Activated B cell treated with CpG ODN at 0.5 μM for 24 hours (primary cell): ENCODE measurements around the gene EPHA1. TPM values are rescaled to one million over a fixed set of nuclear protein-coding genes. Genes with fewer than 3 reads are reported as not detected.
"Not testable (repeated sequence)": the region's sequence is repeated elsewhere in the genome, so short reads cannot be mapped to it uniquely, and the experiment has no call there.

Source experiments
- ATAC-seq: fragments of 200-7000 bp; cut with Tn5 transposase; one replicate; pipeline ENCODE4 v1.10.0; 2021; ENCODE audit warnings: low read depth, mild to moderate bottlenecking, moderate library complexity
- CTCF ChIA-PET: fragments of 350-600 bp; sonication (Branson Sonifier 250); formaldehyde crosslinking; loops from one replicate; lab custom pipeline; 2021; ENCODE audit warnings: antibody characterized with exemption; lab: Charles Lee
- POLR2A ChIA-PET: fragments of 350-600 bp; sonication (Branson Sonifier 250); formaldehyde crosslinking; loops from one replicate; lab custom pipeline; 2021; ENCODE audit warnings: antibody characterized with exemption; lab: Charles Lee
- DNase-seq: peaks from one replicate; pipeline ENCODE4 v3.0.0; 2022
- H3K27ac Mint-ChIP-seq: one replicate; pipeline ENCODE4 v1.8.0; 2020; ENCODE audit warnings: mixed read lengths
- H3K27me3 Mint-ChIP-seq: one replicate; pipeline ENCODE4 v1.8.0; 2021; ENCODE audit warnings: mixed read lengths
- H3K36me3 Mint-ChIP-seq: one replicate; pipeline ENCODE4 v1.8.0; 2021; ENCODE audit warnings: low read depth, mixed read lengths
- H3K4me1 Mint-ChIP-seq: one replicate; pipeline ENCODE4 v1.8.0; 2021; ENCODE audit warnings: mixed read lengths
- H3K4me3 Mint-ChIP-seq: one replicate; pipeline ENCODE4 v1.8.0; 2020; ENCODE audit warnings: mild to moderate bottlenecking, mixed read lengths
- H3K9me3 Mint-ChIP-seq: one replicate; pipeline ENCODE4 v1.8.0; 2020; ENCODE audit warnings: mixed read lengths
- CTCF ChIP-seq: fragments of 200-600 bp; IDR thresholded peaks from one replicate; pipeline ENCODE4 v1.8.0; 2022; ENCODE audit warnings: antibody characterized with exemption, mild to moderate bottlenecking
- intact Hi-C: fragments of 100-400 bp; cut with micrococcal nuclease; formaldehyde crosslinking; loops from one replicate; pipeline ENCODE4 v1.15.1; 2024
- total RNA-seq: library from RNA; stranded (reverse); gene quantifications from 2 replicates; pipeline ENCODE4 v1.2.3, GENCODE V29; 2022

EPHA1 gene
- total RNA-seq, 1 donor from 2014 or later: not detected

- ATAC-seq (no peak), DNase-seq (no peak)
- H3K9me3 Mint-ChIP-seq: no peaks in the 10 kb centered on the region
- H3K27ac Mint-ChIP-seq: no peak overlapping the region
- H3K27me3 Mint-ChIP-seq: no peaks in the 10 kb centered on the region
- no peak overlapping the region for H3K4me3 Mint-ChIP-seq
- ChIA-PET POLR2A (interaction anchor here (0.5 to 1.1 kb wide), 2 partner anchors 16 to 105 kb away, joined by 3 to 9 read pairs; no protein-coding TSS in a partner anchor), CTCF (interaction anchor here (1.6 kb wide), 1 partner anchor 155 kb away, joined by 6 read pairs; no protein-coding TSS in a partner anchor)
- H3K4me1 Mint-ChIP-seq: no peaks in the 10 kb centered on the region
- peaks cover 22% of the 10 kb centered on the region for H3K36me3 Mint-ChIP-seq
- TF ChIP-seq CTCF: no peak
- intact Hi-C loops: no loop called here
Observed at GRCh38 chr7:143395187-143396149, 13.2 kb downstream of the EPHA1 start.

- DNase-seq: no peak
- no peak overlapping the region for H3K27ac Mint-ChIP-seq
- no peak overlapping the region for H3K4me3 Mint-ChIP-seq
Observed at GRCh38 chr7:143394777-143395176, 13.9 kb downstream of the EPHA1 start.

GRCh38 chr7:143394068-143394467 lies 14.6 kb downstream of the EPHA1 start:
- no peak for DNase-seq
- no peaks in the 10 kb centered on the region for H3K9me3 Mint-ChIP-seq
- no peak overlapping the region for H3K27ac Mint-ChIP-seq
- CTCF ChIA-PET: no interaction called here
- no peaks in the 10 kb centered on the region for H3K27me3 Mint-ChIP-seq
- no peaks in the 10 kb centered on the region for H3K4me1 Mint-ChIP-seq
- intact Hi-C loops: no loop called here
- TF ChIP-seq CTCF: no peak
- H3K4me3 Mint-ChIP-seq: no peak overlapping the region
- ATAC-seq: no peak
- POLR2A ChIA-PET: no interaction called here
- H3K36me3 Mint-ChIP-seq: peaks cover 36% of the 10 kb centered on the region

More at GRCh38 chr7:143394777-143395176, 13.9 kb downstream of the EPHA1 start:
- Mint-ChIP-seq H3K9me3 (no peaks in the 10 kb centered on the region), H3K27me3 (no peaks in the 10 kb centered on the region), H3K36me3 (peaks cover 28% of the 10 kb centered on the region), H3K4me1 (no peaks in the 10 kb centered on the region)
- TF ChIP-seq CTCF: no peak
- ATAC-seq: no peak
- CTCF ChIA-PET: no interaction called here
- POLR2A ChIA-PET: interaction anchor here (1.1 kb wide), 1 partner anchor 15 kb away, joined by 3 read pairs; no protein-coding TSS in a partner anchor
- intact Hi-C loops: no loop called here

GRCh38 chr7:143393267-143394041 lies 15.2 kb downstream of the EPHA1 start:
- Mint-ChIP-seq H3K27ac (no peak overlapping the region), H3K4me1 (no peaks in the 10 kb centered on the region), H3K36me3 (peaks cover 38% of the 10 kb centered on the region), H3K27me3 (no peaks in the 10 kb centered on the region), H3K9me3 (no peaks in the 10 kb centered on the region), H3K4me3 (no peak overlapping the region)
- ChIA-PET CTCF (no interaction called here), POLR2A (no interaction called here)
- no peak for TF ChIP-seq CTCF
- intact Hi-C loops: no loop called here
- DNase-seq: no peak
- no peak for ATAC-seq

- CTCF ChIA-PET: no interaction called here
- H3K27me3 Mint-ChIP-seq: no peaks in the 10 kb centered on the region
- intact Hi-C loops: no loop called here
- no peak for TF ChIP-seq CTCF
- H3K4me1 Mint-ChIP-seq: no peaks in the 10 kb centered on the region
- H3K9me3 Mint-ChIP-seq: no peaks in the 10 kb centered on the region
- peaks cover 41% of the 10 kb centered on the region for H3K36me3 Mint-ChIP-seq
- ATAC-seq (no peak), DNase-seq (no peak)
- H3K27ac Mint-ChIP-seq: no peak overlapping the region
- POLR2A ChIA-PET: interaction anchor here (1.4 kb wide), 1 partner anchor 11 kb away, joined by 3 read pairs; no protein-coding TSS in a partner anchor
- H3K4me3 Mint-ChIP-seq: no peak overlapping the region
Observed at GRCh38 chr7:143392875-143393266, 15.8 kb downstream of the EPHA1 start.

GRCh38 chr7:143392427-143392826 lies 16.2 kb downstream of the EPHA1 start:
- intact Hi-C loops, DNase-seq, H3K4me1 Mint-ChIP-seq, H3K27me3 Mint-ChIP-seq, ATAC-seq, H3K9me3 Mint-ChIP-seq, H3K4me3 Mint-ChIP-seq, H3K27ac Mint-ChIP-seq, CTCF ChIA-PET: not testable (repeated sequence)
- POLR2A ChIA-PET: interaction anchor here (0.7 to 1.4 kb wide), 2 partner anchors 11 to 12 kb away, joined by 3 to 4 read pairs; no protein-coding TSS in a partner anchor
- peaks cover 44% of the 10 kb centered on the region for H3K36me3 Mint-ChIP-seq
